Lower leg skin (tissue), 4 donors: ENCODE measurements around the gene CSHL1. TPM values are rescaled to one million over a fixed set of nuclear protein-coding genes. Genes with fewer than 3 reads are reported as not detected.
"Not testable (repeated sequence)": the region's sequence is repeated elsewhere in the genome, so short reads cannot be mapped to it uniquely, and the experiment has no call there.

Experiments
- DNase-seq, 2 donors: peaks; one replicate each; pipeline ENCODE4 v3.0.0-alpha.2; 2019; ENCODE audit warnings: low spot score in 2 of 2
- H3K4me3 ChIP-seq: fragments of 200-600 bp; sonication (generic); 2 replicates; pipeline ENCODE4 v1.5.1; 2017; ENCODE audit warnings: mild to moderate bottlenecking, low read depth; ENCODE audit not compliant: poor library complexity, severe bottlenecking
- POLR2A ChIP-seq, 2 donors: fragments of 450-650 bp; IDR thresholded peaks; one replicate each; pipeline ENCODE4 v1.6.1; 2016 to 2017; ENCODE audit warnings: antibody characterized with exemption in 2 of 2, mild to moderate bottlenecking in 1 of 2, moderate library complexity in 1 of 2
- WGBS, 2 donors: methylation state at CpG; one replicate each; pipeline ENCODE4 v1.1.5; 2018; 5-methylcytosine and 5-hydroxymethylcytosine counted together
- intact Hi-C: fragments of 100-400 bp; cut with DNase I; formaldehyde crosslinking; loops from one replicate; pipeline ENCODE4 v1.15.0; 2023; ENCODE audit warnings: low total_unique reads
- total RNA-seq, 4 donors: library from RNA; depleted of rRNA; stranded (reverse); fragments of >200 nt; gene quantifications; one replicate each; pipeline ENCODE4 v1.1.0, GENCODE V29; 2016
- TF ChIP-seq, protein P1 (sequence below), 3 donors: fragments of 450-650 bp; IDR thresholded peaks; one replicate each; pipeline ENCODE4 v1.5.1; 2016; ENCODE audit warnings: antibody characterized with exemption in 3 of 3, mild to moderate bottlenecking in 3 of 3, moderate library complexity in 2 of 3

The CSHL1 gene
- total RNA-seq, 4 donors from 2014 or later, result not detected

DNA sequence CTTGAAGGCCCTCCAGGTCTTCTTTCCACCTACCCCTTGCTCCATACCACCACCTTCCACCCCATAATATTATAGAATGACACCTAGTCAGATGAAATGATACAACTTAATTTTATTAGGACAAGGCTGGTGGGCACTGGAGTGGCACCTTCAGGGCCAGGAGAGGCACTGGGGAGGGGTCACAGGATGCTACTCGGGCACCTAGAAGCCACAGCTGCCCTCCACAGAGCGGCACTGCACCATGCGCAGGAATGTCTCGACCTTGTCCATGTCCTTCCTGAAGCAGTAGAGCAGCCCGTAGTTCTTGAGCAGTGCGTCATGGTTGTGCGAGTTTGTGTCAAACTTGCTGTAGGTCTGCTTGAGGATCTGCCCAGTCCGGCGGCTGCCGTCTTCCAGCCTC lies 16.2 kb downstream of the CSHL1 start:
- H3K4me3 ChIP-seq, intact Hi-C loops: not testable (repeated sequence)
- 93 to 98% methylated on average over 10 of the region's 10 CpGs for WGBS, 2 donors
- DNase-seq, result peak in 1 of 2 donors; percentile 46

DNA sequence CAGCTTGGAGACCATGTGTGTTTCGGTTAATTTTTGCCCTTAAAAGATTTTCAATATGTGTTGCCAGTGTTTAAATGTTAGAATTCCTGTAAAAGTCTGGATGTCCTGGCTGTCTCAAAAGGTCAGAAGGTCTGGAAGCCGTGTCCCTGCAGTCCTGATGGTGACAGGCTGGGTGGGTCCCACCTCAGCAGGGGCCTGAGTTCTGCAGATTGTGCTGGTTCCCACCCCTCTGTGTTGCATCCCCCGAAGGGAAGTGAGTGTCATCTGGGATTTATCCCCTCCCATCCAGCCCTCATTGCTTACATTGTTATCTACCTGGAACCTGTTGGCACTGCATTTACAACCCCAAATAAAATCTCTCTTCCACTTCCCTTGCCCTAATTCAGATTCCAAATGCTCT lies 17.0 kb downstream of the CSHL1 start:
- intact Hi-C loops, DNase-seq: not testable (repeated sequence)
- 72 to 77% methylated on average over 3 of the region's 3 CpGs for WGBS, 2 donors

DNA sequence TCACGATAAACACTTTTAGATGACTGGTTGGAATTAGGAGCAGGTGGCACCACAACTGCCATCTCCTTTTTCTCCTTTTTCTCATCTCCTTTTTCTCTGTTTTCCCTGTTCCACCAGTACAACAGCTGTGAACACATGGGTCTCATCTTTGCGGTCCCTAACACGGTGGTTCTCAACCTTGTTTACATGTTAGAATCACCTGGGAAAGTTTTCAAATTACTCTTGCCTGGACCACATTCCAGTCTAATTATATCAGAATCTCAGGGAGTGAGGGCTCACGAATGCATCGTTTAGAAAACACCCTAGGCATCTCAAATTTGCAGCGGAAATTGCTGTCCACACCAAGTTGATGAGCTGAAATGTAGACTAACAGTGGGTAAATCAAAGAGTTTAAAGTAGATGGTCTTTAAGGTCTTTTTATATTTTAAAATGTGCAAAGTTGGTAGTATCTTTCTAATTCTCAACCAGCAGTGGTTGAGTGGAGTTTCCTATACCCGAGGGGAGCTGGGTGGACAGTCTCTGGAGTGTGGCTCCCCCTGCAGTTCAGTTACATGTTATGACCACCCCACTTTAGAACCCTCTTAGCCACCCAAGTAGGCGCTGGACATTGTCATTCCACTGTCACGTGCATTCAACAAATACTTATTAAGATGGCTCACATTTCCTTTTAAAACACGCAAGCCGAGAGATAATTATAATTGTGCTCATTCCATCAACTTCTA lies 18.6 kb downstream of the CSHL1 start:
- DNase-seq, H3K4me3 ChIP-seq, intact Hi-C loops: not testable (repeated sequence)
- 60% methylated on average over 11 of the region's 11 CpGs for WGBS, 2 donors

More for the DNA sequence above, 17.0 kb downstream of the CSHL1 start:
- not testable (repeated sequence) for H3K4me3 ChIP-seq

DNA sequence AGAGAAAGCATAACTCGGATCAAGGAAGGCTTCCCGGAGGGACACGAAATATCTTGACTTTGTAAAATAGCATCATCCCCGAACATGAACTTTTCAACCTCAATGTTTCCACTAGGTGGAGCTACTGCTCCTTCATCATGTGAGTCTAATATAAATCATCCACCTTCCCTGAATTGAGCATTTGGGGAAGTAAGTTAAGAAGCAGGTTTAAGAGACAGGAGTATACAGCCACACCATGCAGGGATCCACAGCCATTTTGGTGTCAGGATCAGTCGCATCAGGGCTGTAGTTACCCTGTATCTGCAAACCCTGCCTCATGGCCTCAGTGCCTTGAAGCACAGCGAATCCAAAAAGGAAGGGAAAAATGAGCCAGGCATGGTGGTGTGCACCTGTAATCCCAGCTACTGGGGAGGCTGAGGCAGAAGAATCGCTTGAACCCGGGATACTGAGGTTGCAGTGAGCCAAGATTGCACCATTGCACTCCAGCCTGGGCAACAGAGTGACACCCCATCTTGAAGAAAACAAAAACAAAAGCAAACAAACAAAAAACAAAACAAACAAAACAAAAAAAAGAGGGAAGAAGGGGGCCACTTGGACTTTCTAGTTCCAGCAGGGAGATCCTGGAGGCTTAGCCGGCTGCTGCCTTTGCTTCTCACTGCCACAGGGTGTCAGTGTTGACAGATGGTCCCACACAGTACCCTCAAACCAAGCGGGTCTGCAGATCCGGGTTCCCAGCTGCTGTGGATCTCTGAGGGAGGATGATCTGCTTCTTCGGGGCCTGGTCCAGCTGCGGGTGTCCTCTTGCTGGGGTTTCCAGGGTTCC lies 21.8 kb downstream of the CSHL1 start:
- H3K4me3 ChIP-seq, DNase-seq, intact Hi-C loops: not testable (repeated sequence)
- WGBS, 2 donors, result 29 to 37% methylated on average over 13 of the region's 13 CpGs

DNA sequence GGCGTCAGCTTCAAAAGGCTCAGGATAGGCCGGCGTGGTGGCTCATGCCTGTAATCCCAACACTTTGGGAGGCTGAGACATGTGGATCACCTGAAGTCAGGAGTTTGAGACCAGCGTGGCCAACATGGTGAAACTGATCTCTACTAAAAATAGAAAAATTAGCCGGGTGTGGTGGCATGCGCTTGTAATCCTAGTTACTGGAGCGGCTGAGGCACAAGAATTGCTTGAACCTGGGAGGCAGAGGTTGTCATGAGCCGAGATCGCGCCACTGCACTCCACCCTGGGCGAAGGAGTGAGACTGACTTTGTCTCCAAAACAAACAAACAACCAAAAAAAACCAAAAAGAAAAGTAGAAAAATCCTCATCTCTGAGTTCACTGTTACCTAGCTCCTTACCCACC lies 25.9 kb downstream of the CSHL1 start:
- H3K4me3 ChIP-seq, DNase-seq, intact Hi-C loops: not testable (repeated sequence)
- WGBS, 2 donors, result 71 to 72% methylated on average over 10 to 11 of the region's 11 CpGs

DNA sequence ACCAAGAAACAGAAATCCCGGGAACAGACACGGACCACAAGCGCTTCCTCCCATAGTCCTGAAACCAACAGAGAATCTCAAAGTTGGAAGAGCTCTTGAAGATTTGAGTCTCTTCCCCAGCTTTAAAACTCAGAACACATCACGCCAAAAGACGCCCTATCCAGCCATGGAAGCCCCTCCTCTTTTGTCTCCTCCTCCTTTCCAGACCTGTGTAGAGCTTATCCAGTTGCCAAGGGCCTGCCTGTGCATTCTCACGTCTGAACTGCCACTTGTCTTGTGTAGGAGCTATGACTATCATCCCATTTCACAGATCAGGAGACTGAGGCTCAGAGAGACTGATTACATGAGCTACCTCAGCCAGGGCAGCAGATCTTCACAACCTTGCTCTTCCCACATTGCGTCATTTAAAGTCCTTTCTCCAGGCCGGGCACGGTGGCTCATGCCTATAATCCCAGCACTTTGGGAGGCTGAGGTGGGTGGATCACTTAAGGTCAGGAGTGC lies 28.4 kb downstream of the CSHL1 start:
- intact Hi-C loops, H3K4me3 ChIP-seq, DNase-seq: not testable (repeated sequence)
- WGBS, 2 donors, result 76 to 77% methylated on average over 9 of the region's 9 CpGs

DNA sequence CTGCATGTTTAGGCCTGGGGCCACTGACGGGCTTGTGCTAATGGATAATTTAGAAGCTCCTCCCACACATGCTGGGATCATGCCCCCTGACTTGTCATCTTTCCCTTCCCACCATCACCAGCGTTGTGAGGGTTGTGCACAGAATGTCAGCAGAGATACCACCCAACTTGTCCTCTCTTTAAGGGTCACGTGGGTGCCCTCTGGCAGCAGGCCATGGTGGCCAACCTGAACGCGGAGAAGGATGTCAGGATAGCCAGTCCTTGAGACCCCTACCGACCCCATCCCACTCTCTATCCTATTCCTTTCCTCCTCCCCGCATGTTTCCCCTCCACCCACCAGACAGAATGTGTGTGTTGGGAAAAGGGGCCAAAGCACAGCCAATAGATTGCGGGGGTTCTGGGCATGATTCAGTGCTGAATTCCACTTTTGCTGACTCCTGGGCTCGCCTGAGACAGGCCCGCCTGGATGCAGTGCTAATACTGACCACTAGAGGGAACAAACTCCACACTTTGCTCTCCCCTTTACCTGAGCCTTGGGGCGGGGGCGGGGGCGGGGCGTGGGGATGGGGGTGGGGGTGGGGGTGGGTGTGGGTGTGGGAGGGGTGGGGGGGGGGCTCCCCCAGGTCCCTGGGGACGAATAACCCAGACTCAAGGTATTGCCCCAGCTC lies 29.0 kb downstream of the CSHL1 start, which contains the start of gene GH2:
TSS of gene GH2 (minus strand) at position 10 of the 667 bp plus-strand sequence. CDS start 143 bp downstream, outside the sequence.
- intact Hi-C loops, result no loop called here
- no peak for TF ChIP-seq POLR2A (IDR thresholded peaks at IDR 0.05)
- TF ChIP-seq, protein P1, sequence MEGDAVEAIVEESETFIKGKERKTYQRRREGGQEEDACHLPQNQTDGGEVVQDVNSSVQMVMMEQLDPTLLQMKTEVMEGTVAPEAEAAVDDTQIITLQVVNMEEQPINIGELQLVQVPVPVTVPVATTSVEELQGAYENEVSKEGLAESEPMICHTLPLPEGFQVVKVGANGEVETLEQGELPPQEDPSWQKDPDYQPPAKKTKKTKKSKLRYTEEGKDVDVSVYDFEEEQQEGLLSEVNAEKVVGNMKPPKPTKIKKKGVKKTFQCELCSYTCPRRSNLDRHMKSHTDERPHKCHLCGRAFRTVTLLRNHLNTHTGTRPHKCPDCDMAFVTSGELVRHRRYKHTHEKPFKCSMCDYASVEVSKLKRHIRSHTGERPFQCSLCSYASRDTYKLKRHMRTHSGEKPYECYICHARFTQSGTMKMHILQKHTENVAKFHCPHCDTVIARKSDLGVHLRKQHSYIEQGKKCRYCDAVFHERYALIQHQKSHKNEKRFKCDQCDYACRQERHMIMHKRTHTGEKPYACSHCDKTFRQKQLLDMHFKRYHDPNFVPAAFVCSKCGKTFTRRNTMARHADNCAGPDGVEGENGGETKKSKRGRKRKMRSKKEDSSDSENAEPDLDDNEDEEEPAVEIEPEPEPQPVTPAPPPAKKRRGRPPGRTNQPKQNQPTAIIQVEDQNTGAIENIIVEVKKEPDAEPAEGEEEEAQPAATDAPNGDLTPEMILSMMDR (IDR thresholded peaks at IDR 0.05), result no peak
- 36 to 40% methylated on average over 13 to 15 of the region's 15 CpGs for WGBS, 2 donors
- H3K4me3 ChIP-seq, result no peak within 1 kb of the TSS
- DNase-seq, result peak in 1 of 2 donors; percentile 18

DNA sequence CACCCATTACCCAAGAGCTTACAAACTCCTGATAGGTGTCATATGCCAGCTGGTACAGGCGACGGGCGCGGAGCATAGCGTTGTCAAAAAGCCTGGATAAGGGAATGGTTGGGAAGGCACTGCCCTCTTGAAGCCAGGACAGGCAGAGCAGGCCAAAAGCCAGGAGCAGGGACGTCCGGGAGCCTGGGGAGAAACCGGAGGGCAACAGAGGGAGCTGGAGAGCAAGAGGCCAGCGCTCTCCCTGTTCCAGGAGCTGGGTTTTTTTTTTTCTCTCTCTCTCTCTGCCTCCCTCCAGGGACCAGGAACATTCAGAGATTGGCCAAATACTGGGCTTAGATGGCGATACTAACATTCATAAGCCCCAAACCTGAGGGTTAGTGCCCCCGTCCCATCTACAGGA lies 29.7 kb downstream of the CSHL1 start:
- 48 to 78% methylated on average over 10 to 11 of the region's 11 CpGs for WGBS, 2 donors
- DNase-seq, intact Hi-C loops, H3K4me3 ChIP-seq: not testable (repeated sequence)

DNA sequence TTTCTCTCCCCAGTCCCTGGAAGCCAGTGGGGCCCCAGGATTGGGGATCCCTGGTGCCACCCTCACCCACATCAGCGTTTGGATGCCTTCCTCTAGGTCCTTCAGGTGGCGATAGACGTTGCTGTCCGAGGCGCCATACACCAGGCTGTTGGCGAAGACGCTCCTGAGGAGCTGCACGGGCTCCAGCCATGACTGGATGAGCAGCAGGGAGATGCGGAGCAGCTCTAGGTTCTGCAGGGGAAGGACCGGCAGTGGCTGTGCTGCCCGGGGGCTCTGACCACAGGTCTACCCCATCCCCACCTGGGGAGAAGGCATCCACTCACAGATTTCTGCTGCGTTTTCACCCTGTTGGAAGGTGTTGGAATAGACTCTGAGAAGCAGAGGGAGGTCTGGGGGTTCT lies 30.4 kb downstream of the CSHL1 start:
- TF ChIP-seq, protein P1 (IDR thresholded peaks at IDR 0.05), result no peak
- no peak for TF ChIP-seq POLR2A (IDR thresholded peaks at IDR 0.05)
- DNase-seq, result no peak
- H3K4me3 ChIP-seq, result no peak overlapping the region
- WGBS, 2 donors, result 80 to 85% methylated on average over 6 to 12 of the region's 12 CpGs
- intact Hi-C loops, result no loop called here

DNA sequence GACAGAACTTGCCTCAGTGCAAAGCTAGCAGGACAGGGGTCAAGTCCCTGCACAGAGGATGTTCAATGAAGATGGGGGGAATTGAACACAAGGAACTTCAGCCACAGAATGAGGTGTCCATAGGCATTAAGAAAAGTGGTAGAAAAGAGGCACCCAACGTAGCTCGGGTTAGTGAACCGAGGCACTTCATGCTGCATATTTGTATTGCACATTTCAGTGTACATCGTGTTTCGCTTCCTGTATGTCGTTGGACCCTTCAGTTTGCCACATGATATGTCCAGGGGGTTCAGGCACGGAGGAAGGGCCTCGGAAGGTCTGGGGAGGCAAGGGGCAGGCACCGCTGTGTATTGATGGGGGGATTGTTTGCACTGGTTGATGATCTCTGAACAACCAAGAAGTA lies 32.6 kb downstream of the CSHL1 start:
- DNase-seq, H3K4me3 ChIP-seq, intact Hi-C loops: not testable (repeated sequence)
- 89 to 90% methylated on average over 9 of the region's 9 CpGs for WGBS, 2 donors

DNA sequence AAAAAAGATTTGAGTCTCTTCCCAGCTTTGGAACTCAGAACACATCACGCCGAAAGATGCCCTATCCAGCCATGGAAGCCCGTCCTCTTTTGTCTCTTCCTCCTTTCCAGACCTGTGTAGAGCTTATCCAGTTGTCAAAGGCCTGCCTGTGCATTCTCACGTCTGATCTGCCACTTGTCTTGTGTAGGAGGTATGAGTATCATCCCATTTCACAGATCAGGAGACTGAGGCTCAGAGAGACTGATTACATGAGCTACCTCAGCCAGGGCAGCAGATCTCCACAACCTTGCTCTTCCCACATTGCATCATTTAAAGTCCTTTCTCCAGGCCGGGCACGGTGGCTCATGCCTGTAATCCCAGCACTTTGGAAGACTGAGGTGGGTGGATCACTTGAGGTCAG lies 36.4 kb downstream of the CSHL1 start:
- 84 to 90% methylated on average over 6 of the region's 6 CpGs for WGBS, 2 donors
- intact Hi-C loops, DNase-seq, H3K4me3 ChIP-seq: not testable (repeated sequence)

DNA sequence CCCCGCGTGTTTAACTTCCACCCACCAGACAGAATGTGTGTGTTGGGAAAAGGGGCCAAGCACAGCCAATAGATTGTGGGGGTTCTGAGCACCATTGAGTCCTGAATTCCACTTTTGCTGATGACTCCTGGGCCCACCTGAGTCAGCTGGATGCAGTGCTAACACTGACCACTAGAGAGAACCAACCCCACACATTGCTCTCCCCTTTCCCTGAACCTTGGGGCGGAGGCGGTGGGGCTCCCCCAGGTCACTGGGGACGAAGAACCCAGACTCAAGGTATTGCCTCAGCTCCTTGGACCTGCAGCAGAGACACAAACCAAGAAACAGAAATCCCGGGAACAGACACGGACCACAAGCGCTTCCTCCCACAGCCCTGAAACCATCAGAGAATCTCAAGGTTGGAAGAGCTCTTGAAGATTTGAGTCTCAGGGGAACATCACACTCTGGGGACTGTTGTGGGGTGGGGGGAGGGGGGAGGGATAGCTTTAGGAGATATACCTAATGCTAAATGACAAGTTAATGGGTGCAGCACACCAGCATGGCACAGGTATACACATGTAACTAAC lies 36.9 kb downstream of the CSHL1 start:
- intact Hi-C loops, DNase-seq, H3K4me3 ChIP-seq: not testable (repeated sequence)
- WGBS, 2 donors, result 79% methylated on average over 6 to 8 of the region's 8 CpGs
